Measurements from ENCODE around the gene TOMM7.
"Not testable (repeated sequence)": the region's sequence is repeated elsewhere in the genome, so short reads cannot be mapped to it uniquely, and the experiment has no call there.

The TOMM7 gene

DNA sequence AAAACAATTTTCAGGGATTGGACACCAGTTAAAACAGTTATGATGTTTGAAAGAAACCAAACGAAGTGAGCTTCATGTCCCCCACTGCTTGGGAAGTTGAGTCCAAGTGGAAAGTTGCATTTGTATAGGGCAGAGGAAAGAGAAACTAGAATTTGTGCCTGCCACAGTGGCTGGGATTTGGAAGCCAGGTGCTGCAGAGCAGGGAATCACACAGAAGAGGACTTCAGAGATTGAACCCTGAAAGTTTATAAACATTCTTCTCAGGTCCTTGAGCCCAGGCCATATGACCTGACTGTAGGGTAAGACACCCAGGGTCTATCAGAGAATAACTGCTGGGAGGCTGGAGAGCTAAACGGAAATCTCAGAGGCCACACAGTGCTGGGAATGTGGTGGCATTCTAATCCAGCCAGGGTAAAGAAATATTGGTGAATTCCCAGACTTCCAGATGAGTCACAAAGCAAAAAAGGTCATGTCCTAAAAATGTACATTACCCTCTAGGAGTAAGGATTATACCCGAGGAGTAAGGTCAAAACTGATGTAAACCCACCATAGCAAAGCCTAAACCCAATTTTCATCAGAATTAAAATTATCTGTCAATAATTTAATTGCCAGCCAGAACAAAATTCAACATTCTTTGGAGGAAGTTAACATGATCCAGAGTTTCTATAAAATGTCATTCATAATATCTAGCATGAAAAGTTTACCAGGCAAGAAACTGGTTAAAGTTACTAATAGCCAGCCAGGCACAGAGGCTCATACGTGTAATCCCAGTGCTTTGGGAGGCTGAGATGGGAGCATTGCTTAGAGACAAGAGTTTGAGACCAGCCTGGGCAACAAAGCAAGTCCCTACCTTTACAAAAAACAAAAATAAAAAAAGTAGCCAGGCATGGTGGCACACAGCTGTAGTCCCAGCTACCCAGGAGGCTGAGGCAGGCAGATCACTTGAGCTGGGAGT is 31.2 kb downstream of the TOMM7 start:
- no peaks in the 10 kb centered on the region for H3K4me1 ChIP-seq (ENCODE audit: control insufficient read depth in 2 of 2, insufficient read depth in 2 of 2, low read length in 2 of 2)
- no peak overlapping the region for H3K27ac ChIP-seq (ENCODE audit: low read depth in 2 of 2, low read length in 2 of 2)
- H3K4me3 ChIP-seq (ENCODE audit: low read length in 2 of 2): no peak overlapping the region
- no peak overlapping the region for H3K9ac ChIP-seq (ENCODE audit: low read depth in 1 of 2, low read length in 2 of 2)
- H3K27me3 ChIP-seq (ENCODE audit: control insufficient read depth in 2 of 2, insufficient read depth in 2 of 2, low read length in 2 of 2): no peaks in the 10 kb centered on the region
- H3K36me3 ChIP-seq (ENCODE audit: control insufficient read depth in 2 of 2, insufficient read depth in 2 of 2, low read length in 2 of 2): no peaks in the 10 kb centered on the region
- H3K9me3 ChIP-seq (ENCODE audit: control insufficient read depth in 2 of 2, low read length in 2 of 2): no peaks in the 10 kb centered on the region

DNA sequence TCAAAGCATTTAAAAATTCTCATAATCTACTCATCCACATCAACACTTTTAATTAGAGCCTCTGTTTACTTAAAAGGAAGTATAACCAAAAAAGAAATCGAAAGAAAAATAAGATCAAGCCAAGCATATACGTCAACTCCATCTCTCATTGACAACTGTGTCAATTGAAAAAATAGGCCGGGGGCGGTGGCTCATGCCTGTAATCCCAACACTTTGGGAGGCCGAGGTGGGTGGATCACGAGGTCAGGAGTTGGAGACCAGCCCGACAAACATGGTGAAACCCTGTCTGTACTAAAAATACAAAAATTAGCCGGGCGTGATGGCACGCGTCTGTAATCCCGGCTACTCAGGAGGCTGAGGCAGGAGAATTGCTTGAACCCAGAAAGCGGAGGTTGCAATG is 32.0 kb downstream of the TOMM7 start:
- H3K27me3 ChIP-seq (ENCODE audit: control insufficient read depth in 2 of 2, insufficient read depth in 2 of 2, low read length in 2 of 2); H3K4me3 ChIP-seq (ENCODE audit: low read length in 2 of 2); H3K27ac ChIP-seq (ENCODE audit: low read depth in 2 of 2, low read length in 2 of 2); H3K4me1 ChIP-seq (ENCODE audit: control insufficient read depth in 2 of 2, insufficient read depth in 2 of 2, low read length in 2 of 2); H3K9me3 ChIP-seq (ENCODE audit: control insufficient read depth in 2 of 2, low read length in 2 of 2); H3K36me3 ChIP-seq (ENCODE audit: control insufficient read depth in 2 of 2, insufficient read depth in 2 of 2, low read length in 2 of 2); H3K9ac ChIP-seq (ENCODE audit: low read depth in 1 of 2, low read length in 2 of 2): not testable (repeated sequence)

DNA sequence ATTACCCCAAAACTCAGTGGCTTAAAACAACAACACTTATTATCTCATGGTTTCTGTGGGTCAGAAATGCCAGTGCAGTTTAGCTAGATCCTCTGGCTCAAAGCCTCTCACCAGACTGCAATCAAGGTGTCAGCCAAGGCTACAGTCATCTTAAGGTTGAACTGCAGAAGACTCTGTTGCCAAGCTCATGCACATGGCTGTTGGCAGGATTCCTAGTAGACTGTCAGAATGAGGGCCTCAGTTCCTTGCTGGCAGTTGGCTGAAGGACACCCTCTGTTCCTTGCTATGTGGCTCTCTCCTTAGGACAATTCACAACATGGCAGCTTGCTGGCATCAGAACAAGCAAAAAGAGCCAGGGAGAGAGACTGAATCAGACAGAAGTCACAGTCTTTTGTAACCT is 34.7 kb downstream of the TOMM7 start:
- H3K4me1 ChIP-seq (ENCODE audit: control insufficient read depth in 2 of 2, insufficient read depth in 2 of 2, low read length in 2 of 2): no peaks in the 10 kb centered on the region
- H3K9ac ChIP-seq (ENCODE audit: low read depth in 1 of 2, low read length in 2 of 2): no peak overlapping the region
- no peaks in the 10 kb centered on the region for H3K36me3 ChIP-seq (ENCODE audit: control insufficient read depth in 2 of 2, insufficient read depth in 2 of 2, low read length in 2 of 2)
- no peaks in the 10 kb centered on the region for H3K27me3 ChIP-seq (ENCODE audit: control insufficient read depth in 2 of 2, insufficient read depth in 2 of 2, low read length in 2 of 2)
- H3K9me3 ChIP-seq (ENCODE audit: control insufficient read depth in 2 of 2, low read length in 2 of 2): no peaks in the 10 kb centered on the region
- H3K27ac ChIP-seq (ENCODE audit: low read depth in 2 of 2, low read length in 2 of 2): no peak overlapping the region
- no peak overlapping the region for H3K4me3 ChIP-seq (ENCODE audit: low read length in 2 of 2)

DNA sequence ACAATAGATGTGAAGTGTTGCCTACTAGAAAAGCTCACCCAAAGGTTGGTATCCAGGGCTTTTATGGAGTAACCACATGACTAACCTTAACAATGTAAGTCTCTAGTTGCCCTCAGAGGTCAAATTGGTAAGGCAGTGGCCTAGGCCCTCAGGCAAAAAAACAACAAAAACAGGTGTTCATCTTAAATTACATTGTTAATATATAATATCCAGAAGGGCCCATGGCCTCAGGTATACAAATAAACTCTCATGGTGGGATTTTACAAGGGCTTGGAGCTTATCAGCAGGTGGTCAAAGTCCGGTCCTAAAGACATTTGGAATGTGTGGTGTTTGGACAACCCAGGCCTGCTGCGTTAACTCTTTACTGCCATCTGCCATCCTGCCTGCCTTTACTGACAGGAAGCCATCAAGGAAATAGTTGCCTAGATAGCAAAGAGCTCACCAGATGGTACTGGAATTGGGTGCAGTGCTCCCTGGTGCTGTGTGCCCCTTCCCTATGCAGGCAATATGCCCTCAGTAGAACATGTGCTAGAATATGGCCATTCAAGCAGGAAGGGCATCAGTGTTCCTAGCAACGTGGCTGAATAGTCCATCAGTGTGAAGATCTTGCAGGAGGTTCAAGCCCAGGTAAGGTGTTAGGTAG is 36.2 kb downstream of the TOMM7 start:
- no peak overlapping the region for H3K9ac ChIP-seq (ENCODE audit: low read depth in 1 of 2, low read length in 2 of 2)
- no peaks in the 10 kb centered on the region for H3K36me3 ChIP-seq (ENCODE audit: control insufficient read depth in 2 of 2, insufficient read depth in 2 of 2, low read length in 2 of 2)
- no peaks in the 10 kb centered on the region for H3K27me3 ChIP-seq (ENCODE audit: control insufficient read depth in 2 of 2, insufficient read depth in 2 of 2, low read length in 2 of 2)
- no peaks in the 10 kb centered on the region for H3K4me1 ChIP-seq (ENCODE audit: control insufficient read depth in 2 of 2, insufficient read depth in 2 of 2, low read length in 2 of 2)
- no peaks in the 10 kb centered on the region for H3K9me3 ChIP-seq (ENCODE audit: control insufficient read depth in 2 of 2, low read length in 2 of 2)
- no peak overlapping the region for H3K4me3 ChIP-seq (ENCODE audit: low read length in 2 of 2)
- no peak overlapping the region for H3K27ac ChIP-seq (ENCODE audit: low read depth in 2 of 2, low read length in 2 of 2)

DNA sequence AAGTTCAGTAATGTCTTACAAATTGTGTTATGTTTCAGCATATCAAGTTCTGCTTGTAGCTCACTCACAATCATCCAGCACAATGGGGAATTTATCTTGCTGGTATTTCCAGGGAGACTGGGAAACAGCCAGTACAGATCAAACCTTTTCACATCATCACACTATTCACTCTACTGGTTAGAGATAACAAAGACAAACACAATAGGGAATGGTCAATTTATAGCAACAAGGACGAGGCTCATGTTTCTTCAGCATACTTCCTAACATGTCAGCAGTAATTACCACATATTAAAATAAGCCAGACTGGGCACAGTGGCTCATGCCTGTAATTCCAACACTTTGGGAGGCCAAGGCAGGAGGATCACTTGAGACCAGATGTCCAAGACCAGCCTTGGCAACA is 38.3 kb downstream of the TOMM7 start:
- no peak overlapping the region for H3K9ac ChIP-seq (ENCODE audit: low read depth in 1 of 2, low read length in 2 of 2)

DNA sequence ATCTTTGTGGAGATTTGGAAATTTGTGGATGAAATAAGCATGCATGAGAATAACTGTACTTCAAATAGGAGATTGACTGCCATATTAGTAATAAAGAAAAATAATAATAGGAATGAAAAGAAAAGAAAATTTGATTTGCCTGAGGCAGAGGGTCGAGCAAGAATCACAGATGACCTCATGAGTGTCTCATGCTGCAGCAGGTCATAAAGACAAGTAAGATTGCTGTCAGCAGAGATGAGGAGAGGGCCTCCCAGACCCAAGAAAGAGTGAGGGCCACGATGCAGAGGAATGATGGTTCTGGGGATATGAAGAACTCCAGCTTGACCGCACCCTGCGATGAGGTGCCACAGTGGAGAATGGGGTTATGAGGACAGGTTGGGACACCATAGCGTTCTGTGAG is 39.2 kb downstream of the TOMM7 start:
- no peak overlapping the region for H3K4me3 ChIP-seq (ENCODE audit: low read length in 2 of 2)
- no peaks in the 10 kb centered on the region for H3K9me3 ChIP-seq (ENCODE audit: control insufficient read depth in 2 of 2, low read length in 2 of 2)
- H3K36me3 ChIP-seq (ENCODE audit: control insufficient read depth in 2 of 2, insufficient read depth in 2 of 2, low read length in 2 of 2): no peaks in the 10 kb centered on the region
- no peak overlapping the region for H3K27ac ChIP-seq (ENCODE audit: low read depth in 2 of 2, low read length in 2 of 2)
- H3K4me1 ChIP-seq (ENCODE audit: control insufficient read depth in 2 of 2, insufficient read depth in 2 of 2, low read length in 2 of 2): no peaks in the 10 kb centered on the region
- no peaks in the 10 kb centered on the region for H3K27me3 ChIP-seq (ENCODE audit: control insufficient read depth in 2 of 2, insufficient read depth in 2 of 2, low read length in 2 of 2)
- H3K9ac ChIP-seq (ENCODE audit: low read depth in 1 of 2, low read length in 2 of 2): no peak overlapping the region

More for the DNA sequence above, 38.3 kb downstream of the TOMM7 start:
- H3K27ac ChIP-seq (ENCODE audit: low read depth in 2 of 2, low read length in 2 of 2): no peak overlapping the region
- H3K27me3 ChIP-seq (ENCODE audit: control insufficient read depth in 2 of 2, insufficient read depth in 2 of 2, low read length in 2 of 2): no peaks in the 10 kb centered on the region
- no peak overlapping the region for H3K4me3 ChIP-seq (ENCODE audit: low read length in 2 of 2)
- no peaks in the 10 kb centered on the region for H3K36me3 ChIP-seq (ENCODE audit: control insufficient read depth in 2 of 2, insufficient read depth in 2 of 2, low read length in 2 of 2)
- H3K4me1 ChIP-seq (ENCODE audit: control insufficient read depth in 2 of 2, insufficient read depth in 2 of 2, low read length in 2 of 2): no peaks in the 10 kb centered on the region
- no peaks in the 10 kb centered on the region for H3K9me3 ChIP-seq (ENCODE audit: control insufficient read depth in 2 of 2, low read length in 2 of 2)

DNA sequence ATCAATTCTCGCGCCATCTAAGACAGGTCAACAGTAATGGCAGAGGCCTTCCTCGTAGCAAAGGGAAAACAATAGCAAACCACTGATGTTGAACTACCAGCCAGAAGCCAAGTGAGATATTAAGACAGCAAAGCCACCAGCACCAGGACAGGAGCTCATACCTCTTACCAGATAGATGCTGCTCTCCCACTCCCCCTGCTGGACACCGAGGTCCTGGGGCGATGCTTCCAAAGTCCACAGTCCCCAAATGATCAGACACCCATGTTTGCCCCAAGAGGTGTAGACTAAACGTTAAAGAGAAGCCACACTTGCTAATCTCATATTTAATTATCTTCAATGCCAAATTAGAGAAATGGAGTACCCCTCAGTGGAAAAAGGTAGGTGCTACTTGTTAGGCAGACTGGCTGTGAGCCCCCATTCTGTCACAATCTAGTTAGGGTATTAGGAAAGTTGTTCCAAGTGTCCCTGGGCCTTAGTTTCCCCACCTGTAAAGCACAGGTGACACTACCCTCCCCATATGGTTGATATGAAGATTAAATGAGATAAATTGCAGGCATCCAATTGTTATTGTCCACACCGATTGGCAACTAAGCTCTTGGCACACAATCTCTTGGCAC is 39.9 kb downstream of the TOMM7 start:
- no peaks in the 10 kb centered on the region for H3K36me3 ChIP-seq (ENCODE audit: control insufficient read depth in 2 of 2, insufficient read depth in 2 of 2, low read length in 2 of 2)
- no peaks in the 10 kb centered on the region for H3K9me3 ChIP-seq (ENCODE audit: control insufficient read depth in 2 of 2, low read length in 2 of 2)
- no peak overlapping the region for H3K27ac ChIP-seq (ENCODE audit: low read depth in 2 of 2, low read length in 2 of 2)
- H3K9ac ChIP-seq (ENCODE audit: low read depth in 1 of 2, low read length in 2 of 2): no peak overlapping the region
- no peak overlapping the region for H3K4me3 ChIP-seq (ENCODE audit: low read length in 2 of 2)
- H3K27me3 ChIP-seq (ENCODE audit: control insufficient read depth in 2 of 2, insufficient read depth in 2 of 2, low read length in 2 of 2): no peaks in the 10 kb centered on the region
- no peaks in the 10 kb centered on the region for H3K4me1 ChIP-seq (ENCODE audit: control insufficient read depth in 2 of 2, insufficient read depth in 2 of 2, low read length in 2 of 2)

DNA sequence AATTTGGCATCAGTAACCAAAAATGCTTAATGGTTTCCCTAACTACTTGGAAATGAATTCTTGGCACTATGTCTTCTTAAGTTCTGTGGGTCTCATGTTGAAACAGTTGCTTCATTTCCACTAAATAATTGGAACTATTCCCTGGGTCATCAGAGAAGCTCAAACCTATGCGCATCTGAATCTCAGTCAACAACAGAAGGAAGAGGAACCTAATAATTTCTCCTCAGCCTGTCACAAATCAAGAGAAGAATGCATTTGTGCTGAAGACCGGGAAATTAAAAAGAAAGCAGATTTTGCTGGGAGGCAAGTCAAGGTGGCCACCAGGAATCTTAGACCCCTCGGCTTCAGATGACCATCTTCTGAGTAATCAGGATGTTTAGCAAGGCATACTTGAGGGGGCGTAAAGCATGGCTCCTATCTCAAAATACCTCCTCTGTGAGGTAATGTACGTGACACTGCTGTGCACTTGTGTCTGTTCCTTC is 41.4 kb downstream of the TOMM7 start:
- no peaks in the 10 kb centered on the region for H3K27me3 ChIP-seq (ENCODE audit: control insufficient read depth in 2 of 2, insufficient read depth in 2 of 2, low read length in 2 of 2)
- no peaks in the 10 kb centered on the region for H3K36me3 ChIP-seq (ENCODE audit: control insufficient read depth in 2 of 2, insufficient read depth in 2 of 2, low read length in 2 of 2)
- H3K4me1 ChIP-seq (ENCODE audit: control insufficient read depth in 2 of 2, insufficient read depth in 2 of 2, low read length in 2 of 2): no peaks in the 10 kb centered on the region
- no peak overlapping the region for H3K9ac ChIP-seq (ENCODE audit: low read depth in 1 of 2, low read length in 2 of 2)
- H3K9me3 ChIP-seq (ENCODE audit: control insufficient read depth in 2 of 2, low read length in 2 of 2): no peaks in the 10 kb centered on the region
- no peak overlapping the region for H3K4me3 ChIP-seq (ENCODE audit: low read length in 2 of 2)
- H3K27ac ChIP-seq (ENCODE audit: low read depth in 2 of 2, low read length in 2 of 2): no peak overlapping the region

DNA sequence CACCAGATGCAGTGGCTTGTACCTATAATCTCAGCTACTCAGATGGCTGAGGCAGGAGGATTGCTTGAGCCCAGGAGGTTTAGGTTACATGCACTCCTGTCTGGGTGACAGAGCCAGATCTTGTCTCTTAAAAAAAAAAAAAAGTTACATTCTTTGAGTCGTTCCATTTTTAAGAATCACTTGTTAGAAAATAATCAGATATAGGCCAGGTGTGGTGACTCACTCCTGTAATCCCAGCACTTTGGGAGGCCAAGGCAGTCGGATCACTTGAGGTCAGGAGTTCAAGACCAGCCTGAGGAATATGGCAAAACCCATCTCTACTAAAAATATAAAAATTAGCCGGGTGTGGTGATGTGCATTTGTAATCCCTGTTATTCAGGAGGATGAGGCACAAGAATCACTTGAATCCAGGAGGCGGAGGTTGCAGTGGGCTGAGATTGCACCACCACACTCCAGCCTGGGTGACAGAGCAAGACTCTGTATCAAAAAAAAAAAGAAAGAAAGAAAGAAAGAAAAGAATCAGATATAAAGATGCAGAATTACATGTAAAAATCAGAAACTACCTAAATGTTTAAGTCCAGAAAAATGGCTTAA is 42.8 kb downstream of the TOMM7 start:
- H3K27ac ChIP-seq (ENCODE audit: low read depth in 2 of 2, low read length in 2 of 2); H3K36me3 ChIP-seq (ENCODE audit: control insufficient read depth in 2 of 2, insufficient read depth in 2 of 2, low read length in 2 of 2); H3K9me3 ChIP-seq (ENCODE audit: control insufficient read depth in 2 of 2, low read length in 2 of 2); H3K9ac ChIP-seq (ENCODE audit: low read depth in 1 of 2, low read length in 2 of 2); H3K4me1 ChIP-seq (ENCODE audit: control insufficient read depth in 2 of 2, insufficient read depth in 2 of 2, low read length in 2 of 2); H3K4me3 ChIP-seq (ENCODE audit: low read length in 2 of 2); H3K27me3 ChIP-seq (ENCODE audit: control insufficient read depth in 2 of 2, insufficient read depth in 2 of 2, low read length in 2 of 2): not testable (repeated sequence)

DNA sequence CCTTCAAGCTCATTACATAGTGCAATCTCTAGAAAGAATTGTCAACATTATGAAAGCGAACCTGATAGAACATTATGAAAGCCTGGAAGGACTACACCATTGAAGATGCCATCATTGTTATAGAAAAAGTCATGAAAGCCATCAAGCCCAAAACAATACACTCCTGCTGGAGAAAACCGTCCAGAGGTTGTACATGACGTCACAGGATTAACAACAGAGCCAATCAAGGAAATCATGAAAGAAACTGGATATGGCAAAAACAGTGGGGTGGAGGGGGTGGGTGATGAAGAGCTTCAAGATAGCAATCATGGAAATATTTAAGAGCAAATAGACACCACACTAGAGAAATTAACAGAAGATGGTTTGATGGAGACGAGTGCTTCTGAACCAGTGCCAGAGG is 45.7 kb downstream of the TOMM7 start:
- no peaks in the 10 kb centered on the region for H3K4me1 ChIP-seq (ENCODE audit: control insufficient read depth in 2 of 2, insufficient read depth in 2 of 2, low read length in 2 of 2)
- H3K27me3 ChIP-seq (ENCODE audit: control insufficient read depth in 2 of 2, insufficient read depth in 2 of 2, low read length in 2 of 2): peaks cover 0 to 1% of the 10 kb centered on the region in 2 donors
- H3K9me3 ChIP-seq (ENCODE audit: control insufficient read depth in 2 of 2, low read length in 2 of 2): no peaks in the 10 kb centered on the region
- H3K27ac ChIP-seq (ENCODE audit: low read depth in 2 of 2, low read length in 2 of 2): no peak overlapping the region
- H3K4me3 ChIP-seq (ENCODE audit: low read length in 2 of 2): no peak overlapping the region
- no peaks in the 10 kb centered on the region for H3K36me3 ChIP-seq (ENCODE audit: control insufficient read depth in 2 of 2, insufficient read depth in 2 of 2, low read length in 2 of 2)
- no peak overlapping the region for H3K9ac ChIP-seq (ENCODE audit: low read depth in 1 of 2, low read length in 2 of 2)

Data from mucosa of rectum (tissue), 2 donors.